Upper lobe of left lung (tissue), 6 donors: ENCODE results near the gene TEX30. TPM values are rescaled to one million over a fixed set of nuclear protein-coding genes. Genes with fewer than 3 reads are reported as not detected.

ENCODE experiments used
- ATAC-seq, 2 donors: fragments of 200-7000 bp; cut with Tn5 transposase; one replicate each; pipeline ENCODE4 v1.9.1; 2022; ENCODE audit warnings: mild to moderate bottlenecking in 2 of 2, moderate library complexity in 2 of 2; ENCODE audit not compliant: low FRiP score in 2 of 2
- DNase-seq, 2 donors: peaks; one replicate each; pipeline ENCODE4 v3.0.0-alpha.2; 2019 to 2020
- H3K27ac ChIP-seq, 4 donors: fragments of 200-600 bp; sonication (generic); one replicate each; pipeline ENCODE4 v1.5.1; 2016 to 2019
- H3K27me3 ChIP-seq, 4 donors: fragments of 200-600 bp; sonication (generic); one replicate each; pipeline ENCODE4 v1.5.1; 2017 to 2019
- H3K36me3 ChIP-seq, 4 donors: fragments of 200-600 bp; sonication (generic); one replicate each; pipeline ENCODE4 v1.5.1; 2016 to 2019
- H3K4me1 ChIP-seq, 4 donors: fragments of 200-600 bp; sonication (generic); one replicate each; pipeline ENCODE4 v1.5.1; 2018 to 2019
- H3K4me3 ChIP-seq, 4 donors: fragments of 200-600 bp; sonication (generic); one replicate each; pipeline ENCODE4 v1.5.1; 2017 to 2019; ENCODE audit warnings: mild to moderate bottlenecking in 2 of 4, moderate library complexity in 1 of 4
- H3K9me3 ChIP-seq, 4 donors: fragments of 200-600 bp; sonication (generic); one replicate each; pipeline ENCODE4 v1.5.1; 2018 to 2019
- EP300 ChIP-seq, 4 donors: sonication (generic); formaldehyde crosslinking; IDR thresholded peaks; one replicate each; pipeline ENCODE4 v1.5.1; 2017; ENCODE audit warnings: antibody characterized with exemption in 4 of 4, control low read depth in 2 of 4
- POLR2A ChIP-seq, 4 donors: fragments of 450-650 bp; IDR thresholded peaks; one replicate each; pipeline ENCODE4 v1.5.1; 2016 to 2017; ENCODE audit warnings: antibody characterized with exemption in 4 of 4, mild to moderate bottlenecking in 2 of 4
- POLR2AphosphoS5 ChIP-seq, 2 donors: sonication (generic); formaldehyde crosslinking; IDR thresholded peaks; one replicate each; pipeline ENCODE4 v1.5.1; 2017; ENCODE audit warnings: antibody characterized with exemption in 2 of 2
- WGBS, 2 donors: methylation state at CpG; one replicate each; pipeline ENCODE4 v1.1.5; 2017 to 2018; 5-methylcytosine and 5-hydroxymethylcytosine counted together
- total RNA-seq, 6 donors: library from RNA; depleted of rRNA in 4 of 6; stranded (reverse); fragments of >200 nt in 4 of 6; gene quantifications; one replicate each; pipeline versions ENCODE4 v1.1.0 to v1.2.1, GENCODE V29; 2016 to 2021
- TF ChIP-seq, protein P1 (sequence below), 6 experiments: fragments of 450-650 bp in 4 of 6; fragments of 200-600 bp in 2 of 6; sonication (generic) in 2 of 6; IDR thresholded peaks; one replicate each; pipeline ENCODE4 v1.5.1; 2016 to 2019; ENCODE audit warnings: antibody characterized with exemption in 6 of 6
- donor health status: DM: no; HTN: no; CAD: no; lungs with moderate emphysema.
- donor health status: DM: no; HTN: yes; CAD: no; lungs with severe emphysema.

TEX30 gene
- total RNA-seq, 6 donors from 2014 or later, result 1.00 to 7.8 (median 6.2) TPM

DNA sequence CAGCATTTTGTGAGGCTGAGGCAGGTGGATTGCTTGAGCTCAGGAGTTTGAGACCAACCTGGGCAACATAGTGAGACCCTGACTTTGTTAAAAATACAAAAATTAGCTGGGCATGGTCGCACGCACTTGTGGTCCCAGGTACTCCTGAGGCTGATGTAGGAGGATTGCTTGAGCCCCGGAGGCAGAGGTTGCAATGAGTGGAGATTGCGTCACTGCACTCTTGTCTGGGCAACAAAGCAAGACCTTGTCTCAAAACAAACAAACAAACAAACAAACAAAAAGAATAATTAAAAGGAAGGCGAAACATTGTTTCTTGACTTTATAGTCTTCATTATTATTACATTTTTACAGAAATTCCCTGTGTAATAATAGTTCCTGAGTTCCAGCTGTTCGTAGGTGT, 41.2 kb upstream of the TEX30 start:
- ATAC-seq (no peak), DNase-seq (no peak)
- peaks cover 0 to 7% (median 4%) of the 10 kb centered on the region in 4 donors for H3K4me1 ChIP-seq
- WGBS, 2 donors, result 78 to 90% methylated on average over 6 of the region's 6 CpGs
- TF ChIP-seq POLR2A (IDR thresholded peaks at IDR 0.05) (no peak), POLR2AphosphoS5 (IDR thresholded peaks at IDR 0.05) (no peak), EP300 (IDR thresholded peaks at IDR 0.05) (no peak)
- TF ChIP-seq, protein P1, sequence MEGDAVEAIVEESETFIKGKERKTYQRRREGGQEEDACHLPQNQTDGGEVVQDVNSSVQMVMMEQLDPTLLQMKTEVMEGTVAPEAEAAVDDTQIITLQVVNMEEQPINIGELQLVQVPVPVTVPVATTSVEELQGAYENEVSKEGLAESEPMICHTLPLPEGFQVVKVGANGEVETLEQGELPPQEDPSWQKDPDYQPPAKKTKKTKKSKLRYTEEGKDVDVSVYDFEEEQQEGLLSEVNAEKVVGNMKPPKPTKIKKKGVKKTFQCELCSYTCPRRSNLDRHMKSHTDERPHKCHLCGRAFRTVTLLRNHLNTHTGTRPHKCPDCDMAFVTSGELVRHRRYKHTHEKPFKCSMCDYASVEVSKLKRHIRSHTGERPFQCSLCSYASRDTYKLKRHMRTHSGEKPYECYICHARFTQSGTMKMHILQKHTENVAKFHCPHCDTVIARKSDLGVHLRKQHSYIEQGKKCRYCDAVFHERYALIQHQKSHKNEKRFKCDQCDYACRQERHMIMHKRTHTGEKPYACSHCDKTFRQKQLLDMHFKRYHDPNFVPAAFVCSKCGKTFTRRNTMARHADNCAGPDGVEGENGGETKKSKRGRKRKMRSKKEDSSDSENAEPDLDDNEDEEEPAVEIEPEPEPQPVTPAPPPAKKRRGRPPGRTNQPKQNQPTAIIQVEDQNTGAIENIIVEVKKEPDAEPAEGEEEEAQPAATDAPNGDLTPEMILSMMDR (IDR thresholded peaks at IDR 0.05), result no peak
- no peaks in the 10 kb centered on the region for H3K27me3 ChIP-seq
- peaks cover 0 to 18% (median 4%) of the 10 kb centered on the region in 4 donors for H3K36me3 ChIP-seq
- H3K27ac ChIP-seq, result no peak overlapping the region
- no peaks in the 10 kb centered on the region for H3K9me3 ChIP-seq
- H3K4me3 ChIP-seq, result no peak overlapping the region

DNA sequence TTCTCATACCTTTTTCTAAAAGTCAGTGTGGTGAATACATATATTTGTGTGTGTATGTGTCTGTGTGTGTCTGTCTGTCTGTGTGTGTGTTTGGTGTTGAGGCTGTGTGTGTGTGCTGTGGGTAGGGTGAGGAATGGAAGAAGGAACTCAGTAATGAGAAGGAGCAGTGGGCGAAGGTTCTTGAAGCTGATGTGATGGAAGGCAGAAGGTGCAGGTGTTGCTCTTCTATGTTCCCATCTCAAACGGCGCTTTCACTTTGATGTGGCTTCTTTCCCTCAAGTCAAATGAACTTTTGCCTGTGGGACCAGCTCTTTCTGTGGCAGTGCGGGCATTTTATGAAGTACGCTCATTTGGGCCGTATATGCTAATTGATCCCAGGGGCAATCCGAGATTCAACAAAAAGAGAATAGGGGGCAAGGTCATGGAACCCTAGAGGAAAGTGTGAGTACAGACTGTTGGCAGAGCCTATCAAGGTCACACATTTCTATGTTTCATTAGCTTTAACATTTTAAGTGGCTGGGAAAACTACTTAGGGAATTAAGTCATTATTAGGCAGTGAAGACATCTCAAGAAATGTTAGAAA, 40.5 kb upstream of the TEX30 start:
- WGBS, 2 donors, result 88 to 92% methylated on average over 7 of the region's 7 CpGs
- no peak for ATAC-seq

DNA sequence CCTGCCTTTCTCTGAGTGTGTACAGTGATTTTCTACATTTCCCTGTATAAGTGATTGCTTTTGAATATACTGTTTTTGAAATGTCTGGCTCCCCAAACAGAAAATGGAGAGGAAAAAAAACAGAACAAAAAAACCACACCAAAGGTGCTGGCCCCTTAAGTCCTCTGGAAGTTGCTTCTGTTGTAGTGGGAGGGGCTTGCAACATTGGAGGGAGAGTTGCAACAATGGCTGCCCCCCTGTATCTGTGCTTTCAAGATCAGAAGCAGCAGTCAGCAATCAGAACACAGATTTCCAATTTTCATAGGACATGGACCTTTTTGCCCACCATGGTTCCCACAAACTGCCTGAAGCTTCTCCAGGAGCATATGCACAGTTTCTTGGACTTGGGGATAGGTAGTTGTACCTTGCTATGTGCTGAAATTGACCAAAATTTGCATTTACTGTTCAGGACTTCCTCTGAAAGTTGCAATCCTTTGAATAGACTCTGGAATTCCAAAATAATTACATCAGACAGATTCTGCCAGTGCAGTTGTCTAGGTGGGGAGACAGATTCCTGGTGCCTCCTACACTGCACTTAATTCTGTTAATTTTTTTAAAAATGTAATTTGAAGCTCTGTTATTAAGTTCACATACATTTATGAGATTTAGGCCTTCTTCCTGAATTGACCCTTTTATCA, 39.2 kb upstream of the TEX30 start:
- Histone ChIP-seq H3K4me1 (peaks cover 0 to 7% (median 4%) of the 10 kb centered on the region in 4 donors), H3K9me3 (no peaks in the 10 kb centered on the region), H3K27me3 (no peaks in the 10 kb centered on the region), H3K4me3 (no peak overlapping the region), H3K27ac (no peak overlapping the region), H3K36me3 (peaks cover 0 to 18% (median 4%) of the 10 kb centered on the region in 4 donors)
- no peak for ATAC-seq
- TF ChIP-seq POLR2AphosphoS5 (IDR thresholded peaks at IDR 0.05), result no peak
- TF ChIP-seq, protein P1 (IDR thresholded peaks at IDR 0.05), result no peak
- no peak for DNase-seq

More for the DNA sequence above, 40.5 kb upstream of the TEX30 start:
- H3K4me1 ChIP-seq, result peaks cover 0 to 7% (median 4%) of the 10 kb centered on the region in 4 donors
- peaks cover 0 to 18% (median 4%) of the 10 kb centered on the region in 4 donors for H3K36me3 ChIP-seq
- no peaks in the 10 kb centered on the region for H3K27me3 ChIP-seq
- H3K9me3 ChIP-seq, result no peaks in the 10 kb centered on the region
- no peak overlapping the region for H3K4me3 ChIP-seq
- TF ChIP-seq, protein P1 (IDR thresholded peaks at IDR 0.05), result no peak
- TF ChIP-seq POLR2AphosphoS5 (IDR thresholded peaks at IDR 0.05), result no peak
- no peak for TF ChIP-seq EP300 (IDR thresholded peaks at IDR 0.05)
- TF ChIP-seq POLR2A (IDR thresholded peaks at IDR 0.05), result no peak
- no peak for DNase-seq
- no peak overlapping the region for H3K27ac ChIP-seq

DNA sequence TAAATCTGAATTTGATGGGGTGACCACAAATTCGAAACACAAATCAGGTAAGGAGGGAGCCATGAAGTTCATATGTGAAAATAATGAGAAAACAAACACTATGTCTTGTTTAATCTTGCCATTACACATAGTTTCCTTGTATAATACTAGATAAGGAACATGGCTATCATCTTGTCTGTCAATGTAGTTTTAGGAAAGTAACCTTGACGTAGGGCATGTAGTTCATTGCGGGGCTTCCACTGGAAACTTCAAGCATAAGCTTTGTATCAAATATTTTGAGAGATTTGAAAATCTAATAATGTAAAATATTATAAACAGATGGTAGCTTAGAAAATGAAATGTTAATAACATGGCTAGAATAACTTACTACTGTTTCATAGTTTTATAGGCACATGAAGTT, 34.1 kb upstream of the TEX30 start:
- TF ChIP-seq POLR2A (IDR thresholded peaks at IDR 0.05) (no peak), EP300 (IDR thresholded peaks at IDR 0.05) (no peak), POLR2AphosphoS5 (IDR thresholded peaks at IDR 0.05) (no peak)
- TF ChIP-seq, protein P1 (IDR thresholded peaks at IDR 0.05), result no peak
- WGBS, 2 donors, result 97% methylated on average over 3 of the region's 3 CpGs

More for the DNA sequence above, 34.1 kb upstream of the TEX30 start:
- Histone ChIP-seq H3K27me3 (no peaks in the 10 kb centered on the region), H3K4me1 (peaks cover 0 to 10% (median 4%) of the 10 kb centered on the region in 4 donors), H3K9me3 (no peaks in the 10 kb centered on the region), H3K4me3 (no peak overlapping the region), H3K36me3 (peaks cover 0 to 10% (median 0%) of the 10 kb centered on the region in 4 donors), H3K27ac (no peak overlapping the region)
- ATAC-seq, result no peak
- no peak for DNase-seq
